K562 (cell line): ENCODE measurements around the gene FASTK. TPM values are rescaled to one million over a fixed set of nuclear protein-coding genes. Genes with fewer than 3 reads are reported as not detected.

Experiments
- BCOR ChIP-seq: fragments of 450-650 bp; IDR thresholded peaks from 2 replicates; pipeline ENCODE4 v1.6.1; 2016
- BRCA1 ChIP-seq, 2 experiments: fragments of 450-650 bp in 1 of 2; sonication (generic) in 1 of 2; formaldehyde crosslinking in 1 of 2; IDR thresholded peaks; 2 replicates each; pipeline versions ENCODE4 v1.5.0 to v1.6.1; 2017 to 2020; ENCODE audit warnings: mild to moderate bottlenecking in 1 of 2, missing genetic modification reagents in 1 of 2
- CBFA2T3 ChIP-seq: fragments of 450-650 bp; IDR thresholded peaks from 2 replicates; pipeline ENCODE4 v1.6.1; 2017
- DMBX1 ChIP-seq: fragments of 250-450 bp; sonication (Bioruptor Pico); IDR thresholded peaks from 2 replicates; pipeline ENCODE4 v1.8.0; 2022; ENCODE audit warnings: inconsistent platforms, mild to moderate bottlenecking, moderate library complexity, borderline replicate concordance
- E2F5 ChIP-seq: sonication (generic); formaldehyde crosslinking; IDR thresholded peaks from 2 replicates; pipeline ENCODE4 v1.8.0; 2022; ENCODE audit warnings: mild to moderate bottlenecking, missing genetic modification reagents
- EZH2 ChIP-seq: IDR thresholded peaks from 2 replicates; pipeline ENCODE4 v1.6.1; 2012; ENCODE audit warnings: low read depth, mild to moderate bottlenecking, inconsistent platforms, low read length, borderline replicate concordance
- GTF2F1 ChIP-seq: IDR thresholded peaks from 2 replicates; pipeline ENCODE4 v1.6.1; 2011; ENCODE audit warnings: low read depth, low read length, improper control_type of control experiment
- LCOR ChIP-seq: sonication (generic); formaldehyde crosslinking; IDR thresholded peaks from 2 replicates; pipeline ENCODE4 v1.8.0; 2022; ENCODE audit warnings: mild to moderate bottlenecking, missing genetic modification reagents
- MCM3 ChIP-seq: fragments of 450-650 bp; IDR thresholded peaks from 2 replicates; pipeline ENCODE4 v1.6.1; 2016
- NFRKB ChIP-seq: fragments of 450-650 bp; IDR thresholded peaks from 2 replicates; pipeline ENCODE4 v1.6.1; 2016; ENCODE audit warnings: low read depth
- NR0B1 ChIP-seq: fragments of 450-650 bp; IDR thresholded peaks from one replicate; pipeline ENCODE4 v1.6.1; 2018; ENCODE audit warnings: mild to moderate bottlenecking, moderate library complexity; ENCODE audit not compliant: partially characterized antibody
- PML ChIP-seq: IDR thresholded peaks from 2 replicates; pipeline ENCODE4 v1.6.1; 2012; ENCODE audit warnings: low read length, inconsistent platforms
- RNF2 ChIP-seq: sonication (generic); IDR thresholded peaks from 2 replicates; pipeline ENCODE4 v1.6.1; 2016
- SETDB1 ChIP-seq: IDR thresholded peaks from one replicate; pipeline ENCODE4 v1.6.1; 2012; ENCODE audit warnings: low read length, control low read depth, inconsistent platforms
- SMARCE1 ChIP-seq: fragments of 450-650 bp; IDR thresholded peaks from 2 replicates; pipeline ENCODE4 v1.7.1; 2016; ENCODE audit warnings: mild to moderate bottlenecking
- SUPT5H ChIP-seq: fragments of 450-650 bp; IDR thresholded peaks from 2 replicates; pipeline ENCODE4 v1.6.1; 2016
- TBL1XR1 ChIP-seq, 2 experiments: IDR thresholded peaks; 2 replicates each; pipeline ENCODE4 v1.6.1; 2012; ENCODE audit warnings: improper control_type of control experiment in 2 of 2, low read length in 2 of 2, mild to moderate bottlenecking in 1 of 2
- TCF3 ChIP-seq: sonication (generic); formaldehyde crosslinking; IDR thresholded peaks from 2 replicates; pipeline ENCODE4 v1.4.0; 2020; ENCODE audit warnings: mild to moderate bottlenecking, missing genetic modification reagents
- ZNF282 ChIP-seq: sonication (generic); formaldehyde crosslinking; IDR thresholded peaks from 2 replicates; pipeline ENCODE4 v1.8.1; 2023; ENCODE audit warnings: missing genetic modification reagents
- ZNF592 ChIP-seq: fragments of 450-650 bp; IDR thresholded peaks from 2 replicates; pipeline ENCODE4 v1.6.1; 2017; ENCODE audit warnings: antibody characterized with exemption, mild to moderate bottlenecking
- polyA plus RNA-seq, 8 experiments: library from polyadenylated mRNA; depleted of rRNA in 4 of 8; stranded (reverse) in 5 of 8; unstranded in 3 of 8; fragments of >200 nt; fragmentation: Nextera tagmentation in 2 of 8; fragmentation: Illumina TruSeq in 1 of 8; extraction: Ambion mirVana in 2 of 8; extraction: Trizol in 1 of 8; gene quantifications; 2 replicates each; pipeline versions ENCODE4 v1.2.1 to v1.2.3, GENCODE V29; 2011 to 2014; ENCODE audit warnings: inconsistent platforms in 1 of 8, missing spikeins in 1 of 8
- total RNA-seq, 7 experiments: library from RNA; depleted of rRNA in 6 of 7; stranded (reverse); fragments of >200 nt in 6 of 7; fragmentation: Illumina TruSeq in 2 of 7; extraction: Trizol in 2 of 7; gene quantifications; 2 replicates each; pipeline versions ENCODE4 v1.2.1 to v1.2.3, GENCODE V29; 2011 to 2021; ENCODE audit warnings: low replicate concordance in 1 of 7
- TF ChIP-seq, protein P1 (sequence below): conservative IDR thresholded peaks from 2 replicates; pipeline ENCODE4 v1.6.1; 2011; ENCODE audit warnings: low read depth, mild to moderate bottlenecking, low read length; ENCODE audit not compliant: control insufficient read depth
- TF ChIP-seq, protein P2 (sequence below): fragments of 450-650 bp; formaldehyde crosslinking; IDR thresholded peaks from 2 replicates; pipeline ENCODE4 v1.4.0; 2022; ENCODE audit warnings: missing genetic modification characterization

Gene FASTK
- total and polyA plus RNA-seq, 9 of the 15 experiments (the other 6 are each of a cell fraction or from before 2014, with no cell fraction given), result 0.51 to 150 (median 48.2) TPM

DNA sequence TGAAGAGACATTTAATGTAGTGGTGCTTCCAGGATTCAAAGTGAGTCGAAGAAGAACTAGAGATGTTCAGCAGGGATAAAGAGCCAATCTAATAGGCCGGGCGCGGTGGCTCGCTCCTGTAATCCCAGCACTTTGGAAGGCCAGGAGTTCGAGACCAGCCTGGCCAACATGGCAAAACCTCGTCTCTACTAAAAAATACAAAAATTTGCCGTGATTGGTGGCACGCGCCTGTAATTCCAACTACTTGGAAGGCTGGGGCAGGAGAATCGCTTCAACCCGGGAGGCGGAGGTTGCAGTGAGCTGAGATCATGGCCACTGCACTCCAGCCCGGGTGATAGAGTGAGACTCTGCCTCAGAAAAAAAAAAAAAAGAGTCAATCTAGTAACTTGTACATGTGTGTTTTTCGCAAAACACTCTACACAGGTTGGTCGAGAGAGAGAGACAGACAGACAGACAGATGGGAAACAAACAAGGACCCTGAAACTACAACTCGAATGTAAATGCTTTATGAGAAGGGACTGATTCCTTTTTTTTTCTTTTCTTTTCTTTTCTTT lies 51.6 kb downstream of the FASTK start (continued):
- TF ChIP-seq ZNF592 (no peak), E2F5 (CRISPR knock-in tag) (no peak), NFRKB (0 out of 2 replicates have a peak, but pooled peaks have one; percentile 42), LCOR (CRISPR knock-in tag) (no peak), MCM3 (no peak), SMARCE1 (0 out of 2 replicates have a peak, but pooled peaks have one; percentile 61), BCOR (peak; percentile 81; the same call in 1 of the 2 replicates), ZNF282 (CRISPR knock-in tag) (no peak), TCF3 (CRISPR knock-in tag) (no peak), TBL1XR1 (IDR thresholded peaks at IDR 0.05; ENCODE audit: low read length in 2 of 2) (no peak), CBFA2T3 (no peak), GTF2F1 (no peak), BRCA1 (IDR thresholded peaks at IDR 0.05) (no peak), BRCA1 (CRISPR knock-in tag; IDR thresholded peaks at IDR 0.05) (no peak), EZH2 (no peak), PML (no peak), NR0B1 (no peak), RNF2 (no peak), SETDB1 (no peak), DMBX1 (CRISPR knock-in tag) (no peak), SUPT5H (no peak)
- TF ChIP-seq, protein P1, sequence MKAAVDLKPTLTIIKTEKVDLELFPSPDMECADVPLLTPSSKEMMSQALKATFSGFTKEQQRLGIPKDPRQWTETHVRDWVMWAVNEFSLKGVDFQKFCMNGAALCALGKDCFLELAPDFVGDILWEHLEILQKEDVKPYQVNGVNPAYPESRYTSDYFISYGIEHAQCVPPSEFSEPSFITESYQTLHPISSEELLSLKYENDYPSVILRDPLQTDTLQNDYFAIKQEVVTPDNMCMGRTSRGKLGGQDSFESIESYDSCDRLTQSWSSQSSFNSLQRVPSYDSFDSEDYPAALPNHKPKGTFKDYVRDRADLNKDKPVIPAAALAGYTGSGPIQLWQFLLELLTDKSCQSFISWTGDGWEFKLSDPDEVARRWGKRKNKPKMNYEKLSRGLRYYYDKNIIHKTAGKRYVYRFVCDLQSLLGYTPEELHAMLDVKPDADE, result no peak
- TF ChIP-seq, protein P2, sequence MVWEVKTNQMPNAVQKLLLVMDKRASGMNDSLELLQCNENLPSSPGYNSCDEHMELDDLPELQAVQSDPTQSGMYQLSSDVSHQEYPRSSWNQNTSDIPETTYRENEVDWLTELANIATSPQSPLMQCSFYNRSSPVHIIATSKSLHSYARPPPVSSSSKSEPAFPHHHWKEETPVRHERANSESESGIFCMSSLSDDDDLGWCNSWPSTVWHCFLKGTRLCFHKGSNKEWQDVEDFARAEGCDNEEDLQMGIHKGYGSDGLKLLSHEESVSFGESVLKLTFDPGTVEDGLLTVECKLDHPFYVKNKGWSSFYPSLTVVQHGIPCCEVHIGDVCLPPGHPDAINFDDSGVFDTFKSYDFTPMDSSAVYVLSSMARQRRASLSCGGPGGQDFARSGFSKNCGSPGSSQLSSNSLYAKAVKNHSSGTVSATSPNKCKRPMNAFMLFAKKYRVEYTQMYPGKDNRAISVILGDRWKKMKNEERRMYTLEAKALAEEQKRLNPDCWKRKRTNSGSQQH (CRISPR knock-in tag), result no peak
